GM12864 (cell line): ENCODE results near the gene GALNT17.

Experiments
- DNase-seq: peaks from one replicate; pipeline ENCODE4 v3.0.0-alpha.2; 2011; ENCODE audit warnings: low read depth
- H3K4me3 ChIP-seq: 2 replicates; pipeline ENCODE4 v1.5.1; 2011; ENCODE audit warnings: mild to moderate bottlenecking, low read depth, low read length, control low read depth
- CTCF ChIP-seq: IDR thresholded peaks from 2 replicates; pipeline ENCODE4 v1.5.1; 2011; ENCODE audit warnings: low read depth, mild to moderate bottlenecking, moderate library complexity, low read length, control low read depth, inconsistent platforms; ENCODE audit errors: missing control alignments

Gene GALNT17

GRCh38 chr7:71157757-71158156 is 25.8 kb downstream of the GALNT17 start:
- H3K4me3 ChIP-seq = no peak overlapping the region
- no peak for DNase-seq
- TF ChIP-seq CTCF = no peak

- DNase-seq = no peak
- H3K4me3 ChIP-seq = no peak overlapping the region
- TF ChIP-seq CTCF = no peak
Observed at GRCh38 chr7:71165708-71166107, 33.8 kb downstream of the GALNT17 start.

- no peak for TF ChIP-seq CTCF
- no peak overlapping the region for H3K4me3 ChIP-seq
- no peak for DNase-seq
Observed at GRCh38 chr7:71171476-71171875, 39.5 kb downstream of the GALNT17 start.

- no peak for DNase-seq
- TF ChIP-seq CTCF = no peak
- no peak overlapping the region for H3K4me3 ChIP-seq
Observed at GRCh38 chr7:71173955-71174354, 42.0 kb downstream of the GALNT17 start.

- no peak overlapping the region for H3K4me3 ChIP-seq
- no peak for TF ChIP-seq CTCF
- no peak for DNase-seq
Observed at GRCh38 chr7:71182438-71182935, 50.5 kb downstream of the GALNT17 start.

GRCh38 chr7:71184136-71184535 is 52.2 kb downstream of the GALNT17 start:
- no peak for DNase-seq
- TF ChIP-seq CTCF = no peak
- no peak overlapping the region for H3K4me3 ChIP-seq

GRCh38 chr7:71184609-71185008 is 52.7 kb downstream of the GALNT17 start:
- no peak for TF ChIP-seq CTCF
- H3K4me3 ChIP-seq = no peak overlapping the region
- no peak for DNase-seq
